Mucosa of stomach (tissue), 1 donor: Measurements from ENCODE around the gene GALNT14.
"Not testable (repeated sequence)": the region's sequence is repeated elsewhere in the genome, so short reads cannot be mapped to it uniquely, and the experiment has no call there.

Source experiments
- H3K27me3 ChIP-seq: one replicate; pipeline ENCODE4 v1.7.0; 2013; ENCODE audit warnings: mild to moderate bottlenecking, low read length; ENCODE audit not compliant: control insufficient read depth, insufficient read depth
- H3K36me3 ChIP-seq: one replicate; pipeline ENCODE4 v1.7.0; 2013; ENCODE audit warnings: low read length; ENCODE audit not compliant: control insufficient read depth, insufficient read depth
- H3K4me1 ChIP-seq: one replicate; pipeline ENCODE4 v1.7.0; 2013; ENCODE audit warnings: mild to moderate bottlenecking, low read length; ENCODE audit not compliant: control insufficient read depth, insufficient read depth
- H3K4me3 ChIP-seq: one replicate; pipeline ENCODE4 v1.7.0; 2013; ENCODE audit warnings: low read length
- H3K9ac ChIP-seq: one replicate; pipeline ENCODE4 v1.7.0; 2013; ENCODE audit warnings: mild to moderate bottlenecking, low read length, moderate library complexity
- H3K9me3 ChIP-seq: one replicate; pipeline ENCODE4 v1.7.0; 2013; ENCODE audit warnings: mild to moderate bottlenecking, low read length, moderate library complexity; ENCODE audit not compliant: control insufficient read depth
- donor health status: Pancreatic carcinoma.

Gene GALNT14

GRCh38 chr2:31138037-31138962, at the start of gene GALNT14:
GALNT14 (minus strand) TSS chr2:31138440; CDS start chr2:31138086, 354 bp downstream.
- Histone ChIP-seq H3K9ac (peak within 1 kb of the TSS; percentile 25), H3K36me3 (no peaks in the 10 kb centered on the region), H3K27me3 (peaks cover 66% of the 10 kb centered on the region), H3K4me3 (no peak within 1 kb of the TSS), H3K9me3 (no peaks in the 10 kb centered on the region), H3K4me1 (peaks cover 13% of the 10 kb centered on the region)

- Histone ChIP-seq H3K36me3 (no peaks in the 10 kb centered on the region), H3K4me1 (no peaks in the 10 kb centered on the region), H3K9ac (no peak overlapping the region), H3K4me3 (no peak overlapping the region), H3K9me3 (no peaks in the 10 kb centered on the region), H3K27me3 (peaks cover 3% of the 10 kb centered on the region)
These were observed 48.9 kb upstream of the GALNT14 start for GRCh38 chr2:31187166-31187565.

GRCh38 chr2:31183973-31184372, 45.7 kb upstream of the GALNT14 start:
- H3K4me3 ChIP-seq, H3K27me3 ChIP-seq, H3K4me1 ChIP-seq, H3K9ac ChIP-seq, H3K9me3 ChIP-seq, H3K36me3 ChIP-seq: not testable (repeated sequence)

GRCh38 chr2:31176742-31177141, 38.5 kb upstream of the GALNT14 start:
- H3K4me1 ChIP-seq = no peaks in the 10 kb centered on the region
- H3K36me3 ChIP-seq = no peaks in the 10 kb centered on the region
- H3K27me3 ChIP-seq = no peaks in the 10 kb centered on the region
- H3K9ac ChIP-seq = no peak overlapping the region
- H3K9me3 ChIP-seq = no peaks in the 10 kb centered on the region
- no peak overlapping the region for H3K4me3 ChIP-seq

GRCh38 chr2:31171142-31171541, 32.9 kb upstream of the GALNT14 start:
- no peaks in the 10 kb centered on the region for H3K4me1 ChIP-seq
- H3K4me3 ChIP-seq = no peak overlapping the region
- no peaks in the 10 kb centered on the region for H3K9me3 ChIP-seq
- no peaks in the 10 kb centered on the region for H3K36me3 ChIP-seq
- peaks cover 5% of the 10 kb centered on the region for H3K27me3 ChIP-seq
- no peak overlapping the region for H3K9ac ChIP-seq

GRCh38 chr2:31170071-31170698, 31.9 kb upstream of the GALNT14 start:
- H3K27me3 ChIP-seq = peaks cover 5% of the 10 kb centered on the region
- no peak overlapping the region for H3K9ac ChIP-seq
- H3K4me3 ChIP-seq = no peak overlapping the region
- no peaks in the 10 kb centered on the region for H3K9me3 ChIP-seq
- no peaks in the 10 kb centered on the region for H3K36me3 ChIP-seq
- H3K4me1 ChIP-seq = no peaks in the 10 kb centered on the region

- H3K4me1 ChIP-seq = no peaks in the 10 kb centered on the region
- H3K36me3 ChIP-seq = no peaks in the 10 kb centered on the region
- H3K9ac ChIP-seq = no peak overlapping the region
- H3K27me3 ChIP-seq = peaks cover 5% of the 10 kb centered on the region
- H3K4me3 ChIP-seq = no peak overlapping the region
- no peaks in the 10 kb centered on the region for H3K9me3 ChIP-seq
These were observed 30.1 kb upstream of the GALNT14 start for GRCh38 chr2:31168291-31168690.

GRCh38 chr2:31166925-31167324, 28.7 kb upstream of the GALNT14 start:
- Histone ChIP-seq H3K27me3 (peaks cover 5% of the 10 kb centered on the region), H3K36me3 (no peaks in the 10 kb centered on the region), H3K9me3 (no peaks in the 10 kb centered on the region), H3K4me3 (no peak overlapping the region), H3K4me1 (no peaks in the 10 kb centered on the region), H3K9ac (no peak overlapping the region)

GRCh38 chr2:31163011-31163539, 24.8 kb upstream of the GALNT14 start:
- Histone ChIP-seq H3K9me3 (no peaks in the 10 kb centered on the region), H3K9ac (no peak overlapping the region), H3K4me1 (no peaks in the 10 kb centered on the region), H3K36me3 (no peaks in the 10 kb centered on the region), H3K4me3 (no peak overlapping the region), H3K27me3 (no peaks in the 10 kb centered on the region)

- Histone ChIP-seq H3K27me3 (no peaks in the 10 kb centered on the region), H3K9ac (no peak overlapping the region), H3K4me3 (no peak overlapping the region), H3K4me1 (no peaks in the 10 kb centered on the region), H3K36me3 (no peaks in the 10 kb centered on the region), H3K9me3 (no peaks in the 10 kb centered on the region)
These were observed 23.4 kb upstream of the GALNT14 start for GRCh38 chr2:31161637-31162036.

GRCh38 chr2:31151501-31151900, 13.3 kb upstream of the GALNT14 start:
- no peaks in the 10 kb centered on the region for H3K4me1 ChIP-seq
- H3K4me3 ChIP-seq = no peak overlapping the region
- no peaks in the 10 kb centered on the region for H3K9me3 ChIP-seq
- H3K9ac ChIP-seq = no peak overlapping the region
- H3K27me3 ChIP-seq = no peaks in the 10 kb centered on the region
- no peaks in the 10 kb centered on the region for H3K36me3 ChIP-seq

- no peak overlapping the region for H3K4me3 ChIP-seq
- no peaks in the 10 kb centered on the region for H3K9me3 ChIP-seq
- H3K36me3 ChIP-seq = no peaks in the 10 kb centered on the region
- H3K9ac ChIP-seq = no peak overlapping the region
- H3K4me1 ChIP-seq = no peaks in the 10 kb centered on the region
- no peaks in the 10 kb centered on the region for H3K27me3 ChIP-seq
These were observed 12.0 kb upstream of the GALNT14 start for GRCh38 chr2:31150120-31150670.
